ENCODE results near the gene UQCR11.

Gene UQCR11

GRCh38 chr19:1634242-1634937 lies 29.1 kb upstream of the UQCR11 start:
- DNase-seq: no peak

GRCh38 chr19:1633269-1633826 lies 28.1 kb upstream of the UQCR11 start:
- no peak for DNase-seq

GRCh38 chr19:1632462-1633268 lies 27.4 kb upstream of the UQCR11 start:
- no peak for DNase-seq

- DNase-seq: no peak
Observed at GRCh38 chr19:1631557-1632100, 26.4 kb upstream of the UQCR11 start.

- DNase-seq: no peak
Observed at GRCh38 chr19:1630811-1631210, 25.5 kb upstream of the UQCR11 start.

- DNase-seq: no peak
Observed at GRCh38 chr19:1630012-1630411, 24.8 kb upstream of the UQCR11 start.

- DNase-seq: no peak
Observed at GRCh38 chr19:1629256-1629808, 24.1 kb upstream of the UQCR11 start.

- no peak for DNase-seq
Observed at GRCh38 chr19:1627194-1627593, 21.9 kb upstream of the UQCR11 start.

GRCh38 chr19:1626417-1627010 lies 21.3 kb upstream of the UQCR11 start:
- DNase-seq: no peak

- peak; percentile 37 to 57 for DNase-seq
Observed at GRCh38 chr19:1624458-1624857, 19.2 kb upstream of the UQCR11 start.

GRCh38 chr19:1622541-1622940 lies 17.3 kb upstream of the UQCR11 start:
- DNase-seq: no peak

- no peak for DNase-seq
Observed at GRCh38 chr19:1622007-1622406, 16.7 kb upstream of the UQCR11 start.

GRCh38 chr19:1621574-1621973 lies 16.3 kb upstream of the UQCR11 start:
- no peak for DNase-seq

GRCh38 chr19:1621021-1621420 lies 15.8 kb upstream of the UQCR11 start:
- no peak for DNase-seq

- no peak for DNase-seq
Observed at GRCh38 chr19:1620502-1620901, 15.2 kb upstream of the UQCR11 start.

GRCh38 chr19:1619703-1620102 lies 14.4 kb upstream of the UQCR11 start:
- no peak for DNase-seq

GRCh38 chr19:1619094-1619439 lies 13.8 kb upstream of the UQCR11 start:
- no peak for DNase-seq

- DNase-seq: peak; percentile 20 to 41
Observed at GRCh38 chr19:1618157-1619093, 13.2 kb upstream of the UQCR11 start.

- no peak for DNase-seq
Observed at GRCh38 chr19:1616875-1617274, 11.6 kb upstream of the UQCR11 start.

- no peak for DNase-seq
Observed at GRCh38 chr19:1616396-1616795, 11.1 kb upstream of the UQCR11 start.

- DNase-seq: no peak
Observed at GRCh38 chr19:1615156-1615765, 10.0 kb upstream of the UQCR11 start.
